Measurements from ENCODE around the gene PARD3B. TPM values are rescaled to one million over a fixed set of nuclear protein-coding genes. Genes with fewer than 3 reads are reported as not detected.
A peak's percentile ranks its signal among the peaks of the same experiment; 100 is the strongest.

The PARD3B gene
- total RNA-seq, 2 donors from 2014 or later, result 15.0 to 17.8 TPM

- Histone ChIP-seq H3K27me3 (no peaks in the 10 kb centered on the region), H3K27ac (peak overlapping the region in 2 of 4 donors; percentile 17 to 22), H3K4me1 (peaks cover 4% of the 10 kb centered on the region), H3K36me3 (replicated peaks in 1 of 2; ENCODE audit: insufficient read depth in 1 of 2, low read depth in 2 of 2) (no peaks in the 10 kb centered on the region), H3K4me3 (no peak overlapping the region), H3K9me3 (no peaks in the 10 kb centered on the region)
- intact Hi-C loops (cut with DNase I), result no loop called here
- WGBS, 2 donors, result 38 to 42% methylated on average over 8 of the region's 8 CpGs
- peak; percentile 47 for ATAC-seq
- peak in 3 of 4 donors; percentile 3 to 34 (median 25) for DNase-seq
- TF ChIP-seq POLR2A (IDR thresholded peaks at IDR 0.05) (no peak), CTCF (IDR thresholded peaks at IDR 0.05) (no peak)
Observed at GRCh38 chr2:205139822-205140463, 594.7 kb downstream of the PARD3B start.

DNA sequence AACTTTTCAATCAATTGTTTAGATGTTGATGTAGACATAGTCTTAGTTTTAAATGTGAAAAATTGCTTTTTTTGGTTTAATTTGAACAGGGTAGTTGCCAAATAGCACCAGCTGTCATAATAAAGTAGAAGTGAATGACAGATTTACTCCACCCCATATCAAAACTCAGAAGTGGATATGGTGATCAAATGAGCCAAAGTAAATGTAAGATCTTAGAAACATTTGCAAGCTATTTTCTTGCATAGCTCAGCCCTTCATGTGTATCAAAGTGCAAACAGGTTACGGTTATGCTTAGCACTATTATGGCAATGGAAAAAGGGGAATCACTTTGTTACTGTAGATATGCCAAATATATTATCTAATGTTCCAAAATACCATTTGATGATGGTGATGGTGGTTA lies 596.1 kb downstream of the PARD3B start:
- no peaks in the 10 kb centered on the region for H3K36me3 ChIP-seq (replicated peaks in 1 of 2; ENCODE audit: insufficient read depth in 1 of 2, low read depth in 2 of 2)
- H3K4me1 ChIP-seq, result peaks cover 4% of the 10 kb centered on the region
- no peak overlapping the region for H3K4me3 ChIP-seq
- no peaks in the 10 kb centered on the region for H3K9me3 ChIP-seq
- 48 to 55% methylated on average over 1 of the region's 1 CpG for WGBS, 2 donors
- no peak overlapping the region for H3K27ac ChIP-seq
- ATAC-seq (no peak), DNase-seq (no peak)
- intact Hi-C loops (cut with DNase I), result no loop called here
- TF ChIP-seq CTCF (IDR thresholded peaks at IDR 0.05) (no peak), POLR2A (IDR thresholded peaks at IDR 0.05) (no peak)
- H3K27me3 ChIP-seq, result no peaks in the 10 kb centered on the region

DNA sequence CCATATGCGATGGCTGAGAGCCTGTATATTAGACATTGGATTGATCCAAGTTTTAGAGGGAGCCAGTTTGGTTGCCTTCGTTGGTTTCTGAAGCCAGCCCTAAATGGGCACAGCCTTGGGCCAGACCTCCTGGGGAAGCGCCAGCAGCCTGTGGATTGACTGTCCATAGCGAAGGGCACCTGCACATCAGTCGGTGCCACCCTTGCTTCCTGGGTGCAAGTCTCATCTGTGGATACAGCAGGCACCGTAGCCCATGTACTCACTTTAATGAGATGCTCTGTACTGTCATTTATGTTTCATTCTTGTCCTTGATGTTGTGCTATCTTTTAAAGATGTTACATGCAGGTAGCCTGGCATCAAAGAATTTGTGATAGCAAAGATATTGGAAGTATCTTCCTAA lies 600.6 kb downstream of the PARD3B start:
- ATAC-seq, result no peak
- intact Hi-C loops (cut with DNase I), result no loop called here
- Histone ChIP-seq H3K9me3 (no peaks in the 10 kb centered on the region), H3K27ac (no peak overlapping the region), H3K36me3 (replicated peaks in 1 of 2; ENCODE audit: insufficient read depth in 1 of 2, low read depth in 2 of 2) (no peaks in the 10 kb centered on the region), H3K4me1 (peaks cover 5% of the 10 kb centered on the region), H3K27me3 (no peaks in the 10 kb centered on the region), H3K4me3 (no peak overlapping the region)
- WGBS, 2 donors, result 97% methylated on average over 6 of the region's 6 CpGs
- TF ChIP-seq CTCF (IDR thresholded peaks at IDR 0.05), result no peak
- no peak for DNase-seq

GRCh38 chr2:205148755-205149154 lies 603.5 kb downstream of the PARD3B start:
- intact Hi-C loops (cut with DNase I), result no loop called here

More at GRCh38 chr2:205148755-205149154, 603.5 kb downstream of the PARD3B start:
- DNase-seq (no peak), ATAC-seq (no peak)
- H3K4me1 ChIP-seq, result peaks cover 5% of the 10 kb centered on the region
- H3K4me3 ChIP-seq, result no peak overlapping the region
- TF ChIP-seq POLR2A (IDR thresholded peaks at IDR 0.05) (no peak), CTCF (IDR thresholded peaks at IDR 0.05) (no peak)
- WGBS, 2 donors, result 90 to 94% methylated on average over 2 of the region's 2 CpGs
- H3K9me3 ChIP-seq, result no peaks in the 10 kb centered on the region
- no peaks in the 10 kb centered on the region for H3K36me3 ChIP-seq (replicated peaks in 1 of 2; ENCODE audit: insufficient read depth in 1 of 2, low read depth in 2 of 2)
- no peaks in the 10 kb centered on the region for H3K27me3 ChIP-seq
- no peak overlapping the region for H3K27ac ChIP-seq
